SU-DHL-6 (cell line): ENCODE results near the gene TP63.

ENCODE experiments used
- H2AFZ ChIP-seq: fragments of 200-600 bp; sonication (generic); 2 replicates; pipeline ENCODE4 v1.6.1; 2014; ENCODE audit warnings: low read depth, mild to moderate bottlenecking, moderate library complexity, mixed read lengths, antibody characterized with exemption, low read length; ENCODE audit not compliant: severe bottlenecking
- H3F3A ChIP-seq: fragments of 200-600 bp; shearing (Covaris generic); 2 replicates; pipeline ENCODE4 v1.6.0; 2016; ENCODE audit warnings: antibody characterized with exemption, mild to moderate bottlenecking; ENCODE audit not compliant: insufficient read depth
- H3K27ac ChIP-seq: fragments of 200-600 bp; sonication (generic); 2 replicates; pipeline ENCODE4 v1.5.1; 2016; ENCODE audit warnings: low read depth, mild to moderate bottlenecking, low read length, moderate library complexity, mixed read lengths
- H3K27me3 ChIP-seq: fragments of 200-600 bp; sonication (generic), shearing (Covaris generic); 2 replicates; pipeline ENCODE4 v1.6.0; 2014; ENCODE audit warnings: mild to moderate bottlenecking, low read length
- H3K36me3 ChIP-seq: fragments of 200-600 bp; sonication (generic); 2 replicates; pipeline ENCODE4 v1.6.1; 2014; ENCODE audit warnings: mild to moderate bottlenecking, low read length, mixed read lengths
- H3K4me2 ChIP-seq: fragments of 300-600, 200-600 bp; shearing (Covaris generic), sonication (generic); 2 replicates; pipeline ENCODE4 v1.6.0; 2014; ENCODE audit warnings: low read length, low read depth, mild to moderate bottlenecking; ENCODE audit not compliant: poor library complexity, severe bottlenecking
- H3K4me3 ChIP-seq: fragments of 200-600 bp; sonication (generic); 2 replicates; pipeline ENCODE4 v1.5.1; 2014; ENCODE audit warnings: antibody characterized with exemption, low read length, mild to moderate bottlenecking, mixed read lengths; ENCODE audit not compliant: insufficient read depth, poor library complexity, severe bottlenecking
- H3K79me2 ChIP-seq: fragments of 200-600 bp; sonication (generic); 2 replicates; pipeline ENCODE4 v1.6.1; 2014; ENCODE audit warnings: mild to moderate bottlenecking, low read length, moderate library complexity; ENCODE audit not compliant: insufficient read depth
- H3K9ac ChIP-seq: fragments of 200-600 bp; sonication (generic); 2 replicates; pipeline ENCODE4 v1.7.0; 2014; ENCODE audit warnings: mild to moderate bottlenecking, low read length
- H3K9me2 ChIP-seq: fragments of 200-600 bp; sonication (generic); replicated peaks from 2 replicates; pipeline ENCODE4 v1.6.1; 2014; ENCODE audit warnings: low read length; ENCODE audit not compliant: insufficient read depth
- H3K9me3 ChIP-seq: fragments of 200-600 bp; sonication (generic); 2 replicates; pipeline ENCODE4 v1.6.1; 2014; ENCODE audit warnings: low read length, mixed read lengths; ENCODE audit not compliant: insufficient read depth
- H4K20me1 ChIP-seq: fragments of 200-600 bp; sonication (generic); 2 replicates; pipeline ENCODE4 v1.6.1; 2014; ENCODE audit warnings: low read depth, mild to moderate bottlenecking, antibody characterized with exemption, low read length, moderate library complexity, mixed read lengths
- CTCF ChIP-seq: fragments of 200-600 bp; sonication (generic); IDR thresholded peaks from one replicate; pipeline ENCODE4 v1.5.1; 2017; ENCODE audit warnings: antibody characterized with exemption, mild to moderate bottlenecking, low read length, moderate library complexity; ENCODE audit not compliant: insufficient read depth, poor library complexity, severe bottlenecking
- EZH2phosphoT487 ChIP-seq: fragments of 200-600 bp; sonication (generic), shearing (Covaris generic); conservative IDR thresholded peaks from 2 replicates; pipeline ENCODE4 v1.6.1; 2018; ENCODE audit warnings: mild to moderate bottlenecking, antibody characterized with exemption, low read length, moderate library complexity, mixed read lengths

Gene TP63

GRCh38 chr3:189803254-189803653, 172.1 kb downstream of the TP63 start:
- TF ChIP-seq CTCF, result no peak
- H3K9me2 ChIP-seq, result no peaks in the 10 kb centered on the region
- no peak overlapping the region for H3K27ac ChIP-seq
- H4K20me1 ChIP-seq, result no peaks in the 10 kb centered on the region
- no peak overlapping the region for H2AFZ ChIP-seq
- no peaks in the 10 kb centered on the region for H3K27me3 ChIP-seq
- no peak overlapping the region for H3K4me2 ChIP-seq
- H3K4me3 ChIP-seq, result no peak overlapping the region
- no peaks in the 10 kb centered on the region for H3K36me3 ChIP-seq
- H3K9ac ChIP-seq, result no peak overlapping the region
- H3K79me2 ChIP-seq, result no peaks in the 10 kb centered on the region
- no peaks in the 10 kb centered on the region for H3K9me3 ChIP-seq
- H3F3A ChIP-seq, result no peaks in the 10 kb centered on the region

GRCh38 chr3:189805375-189806067, 174.3 kb downstream of the TP63 start:
- TF ChIP-seq CTCF (no peak), EZH2phosphoT487 (no peak)
- H3K9me2 ChIP-seq, result no peaks in the 10 kb centered on the region
- no peak overlapping the region for H3K4me3 ChIP-seq
- H4K20me1 ChIP-seq, result no peaks in the 10 kb centered on the region
- no peak overlapping the region for H3K9ac ChIP-seq
- no peak overlapping the region for H2AFZ ChIP-seq
- no peaks in the 10 kb centered on the region for H3K27me3 ChIP-seq
- H3K9me3 ChIP-seq, result no peaks in the 10 kb centered on the region
- no peaks in the 10 kb centered on the region for H3K36me3 ChIP-seq
- no peaks in the 10 kb centered on the region for H3K79me2 ChIP-seq
- no peaks in the 10 kb centered on the region for H3F3A ChIP-seq
- H3K27ac ChIP-seq, result no peak overlapping the region
- H3K4me2 ChIP-seq, result no peak overlapping the region

GRCh38 chr3:189806171-189806951, 175.2 kb downstream of the TP63 start:
- no peak overlapping the region for H3K27ac ChIP-seq
- TF ChIP-seq EZH2phosphoT487 (no peak), CTCF (no peak)
- H3K79me2 ChIP-seq, result no peaks in the 10 kb centered on the region
- no peak overlapping the region for H3K4me3 ChIP-seq
- H3K9me3 ChIP-seq, result no peaks in the 10 kb centered on the region
- H4K20me1 ChIP-seq, result no peaks in the 10 kb centered on the region
- H3K4me2 ChIP-seq, result no peak overlapping the region
- H3K36me3 ChIP-seq, result no peaks in the 10 kb centered on the region
- H3K9ac ChIP-seq, result no peak overlapping the region
- H3K9me2 ChIP-seq, result no peaks in the 10 kb centered on the region
- H3F3A ChIP-seq, result no peaks in the 10 kb centered on the region
- H3K27me3 ChIP-seq, result no peaks in the 10 kb centered on the region
- no peak overlapping the region for H2AFZ ChIP-seq
